22Rv1 (cell line): Measurements from ENCODE around the gene IPO5.

Experiments
- CTCF ChIP-seq: fragments of 450-650 bp; IDR thresholded peaks from 2 replicates; pipeline ENCODE4 v1.5.1; 2017; ENCODE audit warnings: mild to moderate bottlenecking
- ZFX ChIP-seq: fragments of 450-650 bp; IDR thresholded peaks from 2 replicates; pipeline ENCODE4 v1.6.1; 2017; ENCODE audit warnings: antibody characterized with exemption, borderline replicate concordance

- TF ChIP-seq CTCF (no peak), ZFX (no peak)
These were observed 90.8 kb downstream of the IPO5 start for GRCh38 chr13:98044301-98044700.
